ENCODE results near the gene TMEM132C. TPM values are rescaled to one million over a fixed set of nuclear protein-coding genes. Genes with fewer than 3 reads are reported as not detected.

TMEM132C gene
- total and polyA plus RNA-seq, 2 of the 13 experiments (the other 11 are each of a cell fraction or from before 2014, with no cell fraction given): not detected

GRCh38 chr12:128753438-128753837, 486.5 kb downstream of the TMEM132C start:
- ChIA-PET POLR2A (no interaction called here), CTCF (ENCODE audit: low intra/inter-chr PET ratio, low total read pairs) (no interaction called here)
- TF ChIP-seq TFDP2 (CRISPR knock-in tag; IDR thresholded peaks at IDR 0.05) (no peak), ZNF17 (CRISPR knock-in tag; IDR thresholded peaks at IDR 0.05) (no peak), ISX (CRISPR knock-in tag; conservative IDR thresholded peaks at IDR 0.05) (no peak), NFYB (CRISPR knock-in tag; IDR thresholded peaks at IDR 0.05) (no peak), HDAC2 (CRISPR knock-in tag; IDR thresholded peaks at IDR 0.05) (no peak), ZNF354B (CRISPR knock-in tag; IDR thresholded peaks at IDR 0.05) (no peak), NKX3-1 (CRISPR knock-in tag; IDR thresholded peaks at IDR 0.05) (no peak), ZNF207 (IDR thresholded peaks at IDR 0.05; ENCODE audit: borderline replicate concordance) (no peak), PBX3 (CRISPR knock-in tag; IDR thresholded peaks at IDR 0.05; ENCODE audit: borderline replicate concordance) (no peak), HOXA9 (CRISPR knock-in tag; IDR thresholded peaks at IDR 0.05; ENCODE audit: borderline replicate concordance) (no peak), ZNF629 (CRISPR knock-in tag; conservative IDR thresholded peaks at IDR 0.05) (no peak), ZFP36 (IDR thresholded peaks at IDR 0.05; ENCODE audit: borderline replicate concordance, low read depth, low read length, partially characterized antibody) (no peak), ATF3 (CRISPR knock-in tag; IDR thresholded peaks at IDR 0.05) (no peak), SP4 (CRISPR knock-in tag; IDR thresholded peaks at IDR 0.05) (no peak), ZNF224 (CRISPR knock-in tag; IDR thresholded peaks at IDR 0.05) (no peak), FOXA3 (CRISPR knock-in tag; IDR thresholded peaks at IDR 0.05) (no peak), NCOA2 (CRISPR knock-in tag; IDR thresholded peaks at IDR 0.05) (no peak), ZNF784 (CRISPR knock-in tag; IDR thresholded peaks at IDR 0.05; ENCODE audit: borderline replicate concordance) (no peak)
- no peaks in the 10 kb centered on the region for H3K9me3 ChIP-seq (ENCODE audit: low read length)
- H3K4me2 ChIP-seq (ENCODE audit: low read depth, low read length): no peak overlapping the region
- H2AFZ ChIP-seq (ENCODE audit: low read length): no peak overlapping the region
- H3K27ac ChIP-seq (ENCODE audit: extremely low read length, insufficient read depth, low read length): no peak overlapping the region
- no peaks in the 10 kb centered on the region for H3K79me2 ChIP-seq (ENCODE audit: insufficient read depth, low read length)
- BruUV-seq (replicated peaks): no TSS peak
- 8% methylated on average over 4 of the region's 4 CpGs for WGBS (ENCODE audit: low lambda C conversion rate)
- no peak for FAIRE-seq
- no peak overlapping the region for H3K9ac ChIP-seq (ENCODE audit: insufficient read depth, low read depth, low read length)
- no peaks in the 10 kb centered on the region for H4K20me1 ChIP-seq (ENCODE audit: insufficient read depth, low read length)
- H3K36me3 ChIP-seq (replicated peaks in 1 of 2; ENCODE audit: control insufficient read depth in 1 of 2, insufficient read depth in 2 of 2, low read length in 2 of 2): no peaks in the 10 kb centered on the region
- DNase-seq (ENCODE audit: low spot score): no peak
- H3K4me3 ChIP-seq (replicated peaks in 1 of 3; ENCODE audit: insufficient read depth in 1 of 3, low read depth in 2 of 3, low read length in 3 of 3): no peak overlapping the region
- in situ Hi-C loops (cut with HindIII; ENCODE audit: extremely low pct_ligation_motif_present, low pct_unique_long_range_greater_than_20kb): no loop called here
- ATAC-seq: no peak
- peaks cover 0 to 11% of the 10 kb centered on the region in 2 experiments; a peak in 3 of 5 replicates for H3K27me3 ChIP-seq (ENCODE audit: control insufficient read depth in 1 of 2, insufficient read depth in 2 of 2, low read length in 2 of 2)
- intact Hi-C loops (cut with micrococcal nuclease; ENCODE audit: unreplicated experiment): no loop called here
- H3K4me1 ChIP-seq (ENCODE audit: insufficient read depth, low read length): no peaks in the 10 kb centered on the region
